ENCODE results near the gene CD8B. TPM values are rescaled to one million over a fixed set of nuclear protein-coding genes. Genes with fewer than 3 reads are reported as not detected.

Gene CD8B
- total and polyA plus RNA-seq, 2 experiments from 2014 or later: 0.31 to 0.63 TPM

GRCh38 chr2:86833315-86833714 lies 28.4 kb downstream of the CD8B start:
- Histone ChIP-seq H3K79me2 (replicated peaks; ENCODE audit: insufficient read depth) (no peaks in the 10 kb centered on the region), H3K9me2 (ENCODE audit: insufficient read depth) (no peaks in the 10 kb centered on the region), H3K27ac (ENCODE audit: low read depth) (no peak overlapping the region), H2AFZ (no peak overlapping the region), H3K36me3 (ENCODE audit: insufficient read depth) (no peaks in the 10 kb centered on the region), H3K4me2 (no peak overlapping the region), H4K20me1 (replicated peaks; ENCODE audit: insufficient read depth) (no peaks in the 10 kb centered on the region), H3F3A (replicated peaks; ENCODE audit: low read depth) (no peaks in the 10 kb centered on the region), H3K4me3 (no peak overlapping the region), H3K4me1 (ENCODE audit: insufficient read depth) (peaks cover 9% of the 10 kb centered on the region), H3K27me3 (ENCODE audit: insufficient read depth) (no peaks in the 10 kb centered on the region)
- Mint-ChIP-seq H3K9me3 (no peaks in the 10 kb centered on the region), H3K27me3 (ENCODE audit: insufficient read depth, low read depth, poor library complexity) (peaks cover 24% of the 10 kb centered on the region), H3K4me3 (no peak overlapping the region), H3K27ac (no peak overlapping the region), H3K4me1 (peaks cover 16% of the 10 kb centered on the region), H3K36me3 (ENCODE audit: low read depth) (no peaks in the 10 kb centered on the region)
- no peak for ATAC-seq
- DNase-seq (ENCODE audit: low spot score): peak; percentile 8
- TF ChIP-seq ZNF114 (CRISPR knock-in tag; IDR thresholded peaks at IDR 0.05) (no peak), STAT1 (IDR thresholded peaks at IDR 0.05; ENCODE audit: unreplicated experiment) (no peak), REST (IDR thresholded peaks at IDR 0.05; ENCODE audit: unreplicated experiment) (no peak), ZNF462 (CRISPR knock-in tag; IDR thresholded peaks at IDR 0.05) (no peak), ETS1 (IDR thresholded peaks at IDR 0.05) (no peak), NANOG (IDR thresholded peaks at IDR 0.05; ENCODE audit: borderline replicate concordance) (no peak), EZH2 (IDR thresholded peaks at IDR 0.05; ENCODE audit: low read depth, unreplicated experiment) (no peak), CREB1 (CRISPR knock-in tag; IDR thresholded peaks at IDR 0.05; ENCODE audit: low read depth) (no peak), EZH2phosphoT487 (IDR thresholded peaks at IDR 0.05; ENCODE audit: unreplicated experiment) (no peak), ZNF331 (CRISPR knock-in tag; IDR thresholded peaks at IDR 0.05; ENCODE audit: low read depth) (no peak), CTCF (conservative IDR thresholded peaks at IDR 0.05; ENCODE audit: low read depth in 2 of 2) (no peak)

Measured in GM23338 (cell line).